ENCODE data around the gene CEP295NL. TPM values are rescaled to one million over a fixed set of nuclear protein-coding genes. Genes with fewer than 3 reads are reported as not detected.

CEP295NL gene
- total RNA-seq, 1 experiment from 2014 or later: 3.6 TPM

DNA sequence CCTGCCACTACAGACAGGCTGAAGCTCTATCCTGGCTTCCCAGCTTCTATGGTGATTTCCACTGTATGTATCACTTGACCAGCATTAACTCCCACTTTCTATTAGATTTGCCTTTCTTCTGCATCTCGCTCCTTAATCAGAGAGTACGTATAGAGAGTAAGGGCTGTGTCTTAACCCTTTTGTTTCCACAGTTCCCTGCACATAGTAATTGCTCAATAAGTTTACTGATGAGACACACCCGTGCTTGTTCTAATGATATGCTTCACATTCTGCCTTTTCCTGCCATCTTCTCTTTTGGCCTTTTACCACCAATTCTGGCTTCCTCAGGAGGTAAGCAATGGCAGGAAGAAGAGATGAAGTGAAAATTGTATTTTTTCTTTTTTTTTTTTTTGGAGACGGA lies 41.8 kb downstream of the CEP295NL start:
- DNase-seq: no peak
- TF ChIP-seq, protein P1, sequence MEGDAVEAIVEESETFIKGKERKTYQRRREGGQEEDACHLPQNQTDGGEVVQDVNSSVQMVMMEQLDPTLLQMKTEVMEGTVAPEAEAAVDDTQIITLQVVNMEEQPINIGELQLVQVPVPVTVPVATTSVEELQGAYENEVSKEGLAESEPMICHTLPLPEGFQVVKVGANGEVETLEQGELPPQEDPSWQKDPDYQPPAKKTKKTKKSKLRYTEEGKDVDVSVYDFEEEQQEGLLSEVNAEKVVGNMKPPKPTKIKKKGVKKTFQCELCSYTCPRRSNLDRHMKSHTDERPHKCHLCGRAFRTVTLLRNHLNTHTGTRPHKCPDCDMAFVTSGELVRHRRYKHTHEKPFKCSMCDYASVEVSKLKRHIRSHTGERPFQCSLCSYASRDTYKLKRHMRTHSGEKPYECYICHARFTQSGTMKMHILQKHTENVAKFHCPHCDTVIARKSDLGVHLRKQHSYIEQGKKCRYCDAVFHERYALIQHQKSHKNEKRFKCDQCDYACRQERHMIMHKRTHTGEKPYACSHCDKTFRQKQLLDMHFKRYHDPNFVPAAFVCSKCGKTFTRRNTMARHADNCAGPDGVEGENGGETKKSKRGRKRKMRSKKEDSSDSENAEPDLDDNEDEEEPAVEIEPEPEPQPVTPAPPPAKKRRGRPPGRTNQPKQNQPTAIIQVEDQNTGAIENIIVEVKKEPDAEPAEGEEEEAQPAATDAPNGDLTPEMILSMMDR (conservative IDR thresholded peaks at IDR 0.05): no peak
- TF ChIP-seq EZH2 (IDR thresholded peaks at IDR 0.05; ENCODE audit: low read depth): no peak
- ChIA-PET POLR2A (ENCODE audit: unreplicated experiment) (interaction anchor here (0.6 kb wide), 1 partner anchor 11 kb away, joined by 3 read pairs; no protein-coding TSS in a partner anchor), CTCF (no interaction called here)
- peaks cover 15% of the 10 kb centered on the region for H3F3A ChIP-seq (ENCODE audit: insufficient read depth, low read depth)
- H3K9me3 ChIP-seq (ENCODE audit: insufficient read depth, low read depth): no peaks in the 10 kb centered on the region
- BruUV-seq (replicated peaks): no TSS peak
- peaks cover 14% of the 10 kb centered on the region for H3K4me1 ChIP-seq (replicated peaks; ENCODE audit: insufficient read depth)
- H3K36me3 ChIP-seq (ENCODE audit: low read depth): no peaks in the 10 kb centered on the region; the same call in 1 of the 2 replicates
- no peaks in the 10 kb centered on the region for H3K27me3 ChIP-seq (ENCODE audit: insufficient read depth, low read depth)
- no peak overlapping the region for H3K4me2 ChIP-seq
- no peaks in the 10 kb centered on the region for H3K9me2 ChIP-seq (ENCODE audit: insufficient read depth)
- H2AFZ ChIP-seq: no peak overlapping the region
- H3K79me2 ChIP-seq (ENCODE audit: low read depth): no peaks in the 10 kb centered on the region
- peak overlapping the region; percentile 97 for H3K27ac ChIP-seq
- H4K20me1 ChIP-seq (ENCODE audit: insufficient read depth): no peaks in the 10 kb centered on the region
- intact Hi-C loops (cut with micrococcal nuclease; ENCODE audit: unreplicated experiment): no loop called here
- H3K4me3 ChIP-seq: no peak overlapping the region

DNA sequence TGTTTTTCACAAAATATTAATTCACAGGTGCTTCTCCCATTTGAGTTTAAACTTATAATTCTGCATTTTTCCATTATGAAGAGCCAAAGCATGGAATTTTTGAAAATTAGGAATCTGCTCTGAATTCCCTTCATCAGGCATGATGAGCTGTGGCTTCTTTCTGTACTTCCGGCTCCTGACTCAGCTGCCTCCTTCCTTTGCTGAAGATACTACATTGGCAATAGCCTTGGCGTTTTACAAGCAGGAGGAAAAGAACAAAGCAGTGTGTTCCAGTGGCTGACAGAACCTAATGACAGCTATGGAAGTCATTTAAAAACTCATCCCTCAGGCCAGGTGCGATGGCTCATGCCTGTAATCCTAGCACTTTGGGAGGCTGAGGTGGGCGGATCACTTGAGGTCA lies 44.0 kb downstream of the CEP295NL start:
- Histone ChIP-seq H3K36me3 (ENCODE audit: low read depth) (no peaks in the 10 kb centered on the region; the same call in 1 of the 2 replicates), H3K27ac (no peak overlapping the region), H3K27me3 (ENCODE audit: insufficient read depth, low read depth) (no peaks in the 10 kb centered on the region), H2AFZ (no peak overlapping the region), H3K4me2 (no peak overlapping the region), H3K4me1 (replicated peaks; ENCODE audit: insufficient read depth) (peaks cover 14% of the 10 kb centered on the region), H3K9me3 (ENCODE audit: insufficient read depth, low read depth) (no peaks in the 10 kb centered on the region), H4K20me1 (ENCODE audit: insufficient read depth) (no peaks in the 10 kb centered on the region), H3K4me3 (no peak overlapping the region), H3K79me2 (ENCODE audit: low read depth) (no peaks in the 10 kb centered on the region), H3F3A (ENCODE audit: insufficient read depth, low read depth) (peaks cover 15% of the 10 kb centered on the region), H3K9me2 (ENCODE audit: insufficient read depth) (no peaks in the 10 kb centered on the region)
- CTCF ChIA-PET: interaction anchor here (0.6 kb wide), 1 partner anchor 23 kb away, joined by 4 read pairs; no protein-coding TSS in a partner anchor
- intact Hi-C loops (cut with micrococcal nuclease; ENCODE audit: unreplicated experiment): no loop called here
- no TSS peak for BruUV-seq (replicated peaks)
- no peak for DNase-seq
- POLR2A ChIA-PET (ENCODE audit: unreplicated experiment): no interaction called here
- no peak for TF ChIP-seq EZH2 (IDR thresholded peaks at IDR 0.05; ENCODE audit: low read depth)
- TF ChIP-seq, protein P1 (conservative IDR thresholded peaks at IDR 0.05): no peak

DNA sequence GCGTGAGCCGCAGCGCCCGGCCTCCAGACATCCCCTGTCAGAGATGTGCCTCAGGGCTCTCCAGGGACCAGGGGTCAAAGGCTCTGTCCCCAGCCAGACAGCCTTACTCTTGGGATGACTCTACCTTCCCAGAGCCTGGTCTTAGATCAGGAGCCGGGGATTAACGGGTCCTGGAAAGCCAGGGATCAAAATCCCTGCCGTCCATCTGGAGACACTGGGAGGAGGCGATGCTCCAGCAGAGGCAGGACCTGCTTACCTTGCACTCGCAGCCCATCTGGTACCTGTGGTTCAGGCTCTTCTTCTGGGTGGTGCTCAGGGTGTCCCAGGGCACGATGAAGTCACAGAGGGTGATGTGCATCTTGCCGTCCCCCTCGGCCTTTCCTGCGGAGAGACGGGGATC lies 45.7 kb downstream of the CEP295NL start:
- Histone ChIP-seq H3K9me2 (ENCODE audit: insufficient read depth) (no peaks in the 10 kb centered on the region), H3K4me1 (replicated peaks; ENCODE audit: insufficient read depth) (peaks cover 9% of the 10 kb centered on the region), H3K4me3 (no peak overlapping the region), H3K36me3 (ENCODE audit: low read depth) (no peaks in the 10 kb centered on the region), H4K20me1 (ENCODE audit: insufficient read depth) (no peaks in the 10 kb centered on the region), H3K27ac (no peak overlapping the region), H3F3A (ENCODE audit: insufficient read depth, low read depth) (peaks cover 6% of the 10 kb centered on the region; the same call in 1 of the 2 replicates), H3K79me2 (ENCODE audit: low read depth) (no peaks in the 10 kb centered on the region), H3K27me3 (ENCODE audit: insufficient read depth, low read depth) (no peaks in the 10 kb centered on the region), H3K9me3 (ENCODE audit: insufficient read depth, low read depth) (no peaks in the 10 kb centered on the region), H2AFZ (no peak overlapping the region), H3K4me2 (no peak overlapping the region)
- TF ChIP-seq, protein P1 (conservative IDR thresholded peaks at IDR 0.05): no peak
- no peak for TF ChIP-seq EZH2 (IDR thresholded peaks at IDR 0.05; ENCODE audit: low read depth)
- ChIA-PET POLR2A (ENCODE audit: unreplicated experiment) (no interaction called here), CTCF (no interaction called here)
- DNase-seq: no peak
- no TSS peak for BruUV-seq (replicated peaks)
- intact Hi-C loops (cut with micrococcal nuclease; ENCODE audit: unreplicated experiment): no loop called here

Measured in PC-9 (cell line).